ENCODE results near the gene ECE1.

ECE1 gene

DNA sequence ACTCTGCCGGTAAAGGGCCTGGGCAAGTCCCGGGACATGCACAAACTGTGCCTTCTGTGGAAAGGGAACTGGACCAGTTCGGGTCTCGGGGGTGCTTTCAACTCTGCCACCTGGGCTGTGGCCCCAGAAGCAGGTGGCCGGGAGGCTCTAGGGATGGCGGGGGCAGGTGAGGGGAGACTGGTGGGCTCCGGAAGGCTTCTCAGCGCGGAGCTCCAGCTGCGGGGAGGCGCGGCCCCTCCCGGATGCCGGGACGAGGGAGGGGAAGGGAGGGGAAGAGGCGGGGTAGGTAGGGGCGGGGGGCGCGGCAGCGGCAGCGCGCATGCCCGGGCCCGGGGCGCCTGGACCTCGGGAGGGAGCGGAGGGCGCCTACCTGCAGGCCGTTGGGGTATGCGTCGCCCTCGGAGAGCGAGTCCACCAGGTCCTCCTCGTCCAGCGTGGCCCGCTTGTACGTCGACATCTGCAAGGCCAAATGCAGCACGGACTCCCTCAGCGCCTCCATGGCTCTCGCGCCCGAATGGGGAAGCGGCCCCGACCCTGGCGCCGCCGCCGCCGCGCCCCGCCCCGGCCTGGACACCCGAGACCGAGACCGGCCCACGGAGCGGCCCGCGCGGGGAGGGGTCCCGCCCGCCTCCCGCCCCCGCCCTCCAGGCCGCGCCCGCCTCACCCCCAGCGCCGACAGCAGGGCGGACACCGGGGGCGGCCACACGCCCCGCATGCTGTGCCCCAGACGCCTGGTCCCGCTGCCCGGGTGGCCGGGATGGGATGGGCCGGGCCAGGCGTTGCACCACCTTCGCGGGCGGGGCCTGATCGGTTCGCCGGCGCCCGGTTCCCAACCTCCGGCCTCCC is at the start of gene ECE1:
Gene ECE1, minus strand, starts transcription at position 764 of the 846 bp plus-strand sequence. Its CDS starts 49 bp downstream, at position 715.
- peak; percentile 50 for DNase-seq (ENCODE audit: low read depth)

GRCh38 chr1:21339356-21340229 is 49.3 kb upstream of the ECE1 start:
- DNase-seq (ENCODE audit: low read depth) = no peak

- no peak for DNase-seq (ENCODE audit: low read depth)
These were observed 48.5 kb upstream of the ECE1 start for GRCh38 chr1:21338573-21339355.

DNA sequence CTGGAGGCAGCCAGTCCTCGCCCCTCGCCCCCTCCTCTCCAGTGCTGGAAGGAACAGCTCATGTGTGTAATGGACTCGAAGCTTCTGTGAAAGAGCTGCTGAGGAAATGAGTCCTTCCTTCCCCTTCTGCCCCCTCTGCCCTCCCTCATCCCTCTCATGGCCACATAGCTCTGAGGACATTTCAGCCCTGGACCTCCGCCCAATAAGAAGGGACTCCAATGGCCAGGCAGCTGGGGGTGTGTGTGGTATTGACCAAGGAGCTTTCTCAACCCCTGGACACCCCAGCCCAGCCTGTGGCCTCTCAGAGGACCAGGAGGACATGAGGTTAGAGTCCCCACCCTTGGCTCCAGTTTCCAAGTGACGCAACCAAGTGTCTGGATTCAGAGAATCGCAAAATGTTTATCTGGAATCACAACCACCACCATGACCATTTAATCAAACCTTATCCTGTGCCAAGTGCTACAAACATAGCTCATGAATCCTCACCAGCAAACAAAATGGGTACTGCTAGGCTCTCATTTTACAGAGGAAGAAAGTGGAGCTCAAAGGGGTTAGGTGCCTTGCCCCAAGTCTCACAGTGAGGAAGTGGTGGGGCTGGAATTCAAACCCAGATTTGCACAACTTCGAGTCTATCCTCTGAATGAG is 47.8 kb upstream of the ECE1 start:
- DNase-seq (ENCODE audit: low read depth) = no peak

GRCh38 chr1:21337454-21337927 is 47.2 kb upstream of the ECE1 start:
- DNase-seq (ENCODE audit: low read depth) = no peak

GRCh38 chr1:21337010-21337437 is 46.8 kb upstream of the ECE1 start:
- no peak for DNase-seq (ENCODE audit: low read depth)

DNA sequence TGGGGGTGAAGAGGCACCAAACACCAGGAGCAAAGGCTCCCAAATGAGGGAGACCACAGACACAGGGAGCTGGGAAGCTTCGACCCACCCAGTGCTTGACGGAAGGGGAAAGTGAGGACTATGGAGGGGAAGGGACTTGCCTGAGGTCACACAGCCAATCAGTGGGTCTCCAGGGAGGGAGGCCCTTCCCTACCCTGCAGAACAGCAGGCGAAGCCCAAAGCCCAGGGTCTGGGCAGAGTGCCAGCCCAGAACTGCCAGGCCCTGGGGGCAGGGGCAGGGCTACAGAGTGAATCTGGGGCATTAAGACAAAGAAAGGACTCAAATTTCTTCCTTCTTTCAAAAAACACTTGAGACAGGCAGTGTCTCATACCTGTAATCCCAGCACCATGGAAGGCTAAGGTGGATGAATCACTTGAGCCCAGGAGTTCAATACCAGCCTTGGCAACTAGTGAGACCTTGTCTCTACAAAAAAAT is 45.5 kb upstream of the ECE1 start:
- no peak for DNase-seq (ENCODE audit: low read depth)

DNA sequence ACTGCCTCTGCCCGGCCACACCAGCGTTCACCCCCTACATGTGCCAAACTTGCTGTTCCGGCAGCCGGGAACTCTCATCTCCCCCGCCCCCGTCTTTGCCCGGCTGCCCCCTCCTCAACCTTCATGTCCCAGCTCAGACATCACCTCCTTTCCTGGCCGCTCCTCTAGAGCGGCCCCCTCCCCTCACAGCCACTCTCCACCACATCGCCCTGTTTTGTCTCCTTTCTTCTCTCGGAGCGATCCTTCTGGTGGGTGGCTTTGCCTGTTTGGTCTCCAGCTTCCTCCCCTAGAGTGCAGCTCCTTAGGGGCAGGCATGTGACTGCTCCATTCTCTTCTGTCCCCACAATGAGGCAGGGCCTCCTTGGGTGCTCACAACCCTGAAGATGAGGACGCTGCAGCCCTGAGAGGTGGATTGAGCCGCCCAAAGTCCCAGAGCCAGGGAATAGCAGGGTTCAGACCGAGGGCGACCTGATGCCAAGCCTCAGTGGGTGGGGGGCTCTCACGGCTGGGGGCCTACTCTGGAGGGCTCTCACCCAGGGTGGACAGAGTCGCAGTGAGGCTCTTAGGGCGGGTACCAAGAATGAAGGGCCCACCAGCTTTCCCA is 44.9 kb upstream of the ECE1 start:
- no peak for DNase-seq (ENCODE audit: low read depth)

DNA sequence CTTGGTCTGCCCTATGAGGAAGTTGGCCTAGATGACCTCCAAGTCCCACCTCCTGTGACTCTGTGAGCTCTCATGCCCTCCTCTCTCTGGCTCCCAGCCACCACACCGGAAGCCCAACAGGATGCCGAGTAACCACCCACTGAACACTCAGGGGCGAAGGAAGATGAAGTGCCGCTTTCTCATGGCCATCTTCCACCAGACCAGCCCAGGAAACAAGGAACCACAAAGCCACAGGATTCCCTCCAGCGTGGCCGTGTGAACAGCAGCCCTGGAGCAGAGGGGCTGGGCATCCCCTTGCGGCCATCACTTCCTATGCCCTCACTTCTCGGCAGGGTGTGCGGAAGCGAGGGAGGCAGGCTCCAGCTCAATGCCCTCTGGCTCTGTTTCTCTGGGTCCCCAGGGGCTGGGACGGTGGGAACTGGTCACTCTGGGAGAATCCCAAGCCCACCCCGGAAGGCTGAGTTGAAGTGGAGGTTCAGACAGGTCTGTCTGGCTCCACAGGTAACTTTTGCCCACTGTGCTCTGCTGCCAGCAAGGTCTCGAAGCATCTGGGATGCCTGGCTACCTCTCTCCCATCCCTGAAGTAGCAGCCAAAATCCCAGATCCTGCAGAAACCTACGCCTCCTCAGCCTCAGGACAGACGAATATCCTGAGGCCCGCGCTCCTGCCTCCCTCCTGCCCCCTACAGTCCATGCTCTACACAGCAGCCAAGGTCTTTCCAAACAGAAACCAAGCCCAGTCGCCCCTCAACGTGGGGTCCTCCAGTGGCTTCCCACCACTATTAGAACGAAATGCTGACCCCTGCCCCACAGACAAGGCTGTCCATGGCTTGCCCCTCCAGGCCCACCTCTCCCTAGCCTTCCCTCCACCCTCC is 44.2 kb upstream of the ECE1 start:
- DNase-seq (ENCODE audit: low read depth) = peak; percentile 69

- no peak for DNase-seq (ENCODE audit: low read depth)
These were observed 43.6 kb upstream of the ECE1 start for GRCh38 chr1:21333824-21334213.

DNA sequence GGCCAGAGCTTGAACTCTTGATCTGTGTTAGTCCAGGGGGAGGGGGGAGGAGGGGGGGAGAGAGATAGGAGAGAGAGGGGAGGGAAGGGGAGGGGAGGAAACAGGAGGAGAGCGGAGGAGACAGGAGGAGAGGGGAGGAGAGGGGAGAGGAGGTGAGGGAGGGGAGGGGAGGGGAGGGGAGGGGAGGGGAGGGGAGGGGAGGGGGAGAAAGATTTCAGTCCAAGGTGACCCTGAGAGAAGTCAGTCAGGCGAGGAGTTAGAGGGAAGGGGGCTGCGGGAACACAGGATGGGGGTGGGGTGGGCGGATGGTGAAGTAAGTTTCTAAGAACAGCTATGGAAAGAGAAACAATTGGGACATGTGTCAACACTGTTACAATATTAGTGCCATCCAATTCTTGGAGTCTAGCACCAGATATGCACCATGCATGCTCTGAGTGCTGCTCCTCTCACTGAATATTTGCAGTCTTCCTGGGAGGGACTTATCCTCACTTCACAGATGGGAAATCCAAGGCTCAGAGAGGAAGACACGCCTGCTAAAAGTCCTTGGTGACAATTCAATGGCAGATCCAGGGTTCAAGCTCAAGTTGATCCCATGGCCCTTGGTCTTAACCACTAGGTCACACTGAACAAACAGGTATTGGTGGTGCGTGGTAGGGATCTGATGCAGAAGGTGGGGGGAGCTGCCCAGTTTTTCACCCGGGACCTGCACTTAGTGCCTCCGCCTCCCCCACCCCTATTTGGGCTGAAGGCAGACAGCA is 42.5 kb upstream of the ECE1 start:
- no peak for DNase-seq (ENCODE audit: low read depth)

- no peak for DNase-seq (ENCODE audit: low read depth)
These were observed 41.7 kb upstream of the ECE1 start for GRCh38 chr1:21331752-21332478.

GRCh38 chr1:21330544-21330943 is 40.3 kb upstream of the ECE1 start:
- no peak for DNase-seq (ENCODE audit: low read depth)

DNA sequence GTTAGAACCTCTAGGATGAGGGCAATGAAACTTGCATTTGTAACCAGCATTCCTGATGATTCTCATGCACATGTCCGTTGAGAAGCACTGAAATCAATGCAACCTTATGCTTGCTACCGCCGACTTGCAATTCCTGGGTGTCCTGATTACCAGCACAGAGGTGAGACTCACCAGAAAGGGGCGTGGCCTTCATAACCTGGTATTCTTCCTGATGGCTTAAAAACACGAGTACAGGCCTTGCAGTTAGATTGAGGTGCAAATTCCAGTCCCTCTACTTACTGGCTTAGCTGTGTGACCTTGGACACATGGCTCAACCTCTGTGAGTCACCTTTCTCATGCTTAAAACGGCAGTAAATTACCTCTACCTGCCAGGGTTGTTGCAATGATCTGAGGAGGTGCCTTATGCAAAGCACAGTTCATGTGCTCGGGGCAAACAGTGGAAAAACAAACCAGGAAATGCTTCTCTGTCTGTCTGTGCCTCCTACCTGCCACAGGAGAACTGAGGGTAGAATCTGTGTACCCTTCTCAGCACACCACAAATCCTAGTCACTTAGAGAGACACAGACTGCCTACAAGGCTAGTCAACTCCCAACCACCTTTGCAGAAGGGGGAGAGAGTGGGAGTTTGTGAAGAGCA is 39.1 kb upstream of the ECE1 start:
- no peak for DNase-seq (ENCODE audit: low read depth)

GRCh38 chr1:21327566-21328323 is 37.5 kb upstream of the ECE1 start:
- DNase-seq (ENCODE audit: low read depth) = no peak

- DNase-seq (ENCODE audit: low read depth) = no peak
These were observed 36.6 kb upstream of the ECE1 start for GRCh38 chr1:21326861-21327344.

DNA sequence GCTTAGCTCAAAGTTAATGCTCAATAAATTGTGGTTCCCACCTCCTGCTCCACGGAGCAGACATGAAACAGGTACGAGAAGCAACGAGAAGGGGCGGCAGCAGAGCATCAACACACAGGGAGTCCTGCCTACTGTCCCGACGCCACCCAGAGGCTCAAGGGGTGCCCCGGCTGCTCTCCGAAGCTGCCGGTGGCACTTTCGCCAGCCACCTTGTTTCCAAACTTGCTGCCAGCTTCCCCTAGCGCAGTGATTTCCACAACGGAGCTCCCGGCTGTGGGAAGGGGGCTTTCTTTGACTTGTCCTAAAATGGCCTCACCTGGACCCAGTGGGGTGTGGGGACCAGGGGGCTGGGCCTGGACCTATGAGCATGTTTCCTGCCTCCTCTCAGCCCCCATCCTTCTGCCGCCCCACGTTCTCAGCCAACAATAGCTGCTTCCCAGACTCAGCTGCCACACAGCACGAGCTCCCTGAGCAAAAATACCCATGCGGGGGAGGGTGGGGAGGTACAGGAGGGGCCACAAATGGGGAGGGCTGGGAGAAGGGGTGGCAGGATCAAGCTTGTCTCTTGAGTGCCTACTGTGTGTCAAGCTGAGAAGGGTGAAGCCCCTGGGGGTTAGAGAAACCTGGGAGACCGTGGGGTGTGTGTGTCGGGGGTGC is 35.6 kb upstream of the ECE1 start:
- DNase-seq (ENCODE audit: low read depth) = no peak
